Cardiac septum (tissue), 1 donor: Measurements from ENCODE around the gene SLC6A12. TPM values are rescaled to one million over a fixed set of nuclear protein-coding genes. Genes with fewer than 3 reads are reported as not detected.
A peak's percentile ranks its signal among the peaks of the same experiment; 100 is the strongest.
"Not testable (repeated sequence)": the region's sequence is repeated elsewhere in the genome, so short reads cannot be mapped to it uniquely, and the experiment has no call there.

Experiments used
- DNase-seq: peaks from one replicate; pipeline ENCODE4 v3.0.0-alpha.2; 2020; ENCODE audit warnings: low spot score
- intact Hi-C: fragments of 100-400 bp; cut with DNase I; formaldehyde crosslinking; loops from one replicate; pipeline ENCODE4 v1.14.0; 2022
- total RNA-seq: library from RNA; stranded (reverse); fragmentation: NEBNext Ultra II Directional; extraction: Animal tissue kit (Norgen Biotek cat#: 25700); gene quantifications from one replicate; pipeline ENCODE4 v1.2.1, GENCODE V29; 2021
- donor health status: DM: no; HTN: no; CAD: no.

The SLC6A12 gene
- total RNA-seq, 1 donor from 2014 or later, result 2.7 TPM

- intact Hi-C loops, result no loop called here
- no peak for DNase-seq
Measured at GRCh38 chr12:236445-236844, 22.5 kb upstream of the SLC6A12 start.

GRCh38 chr12:235967-236366, 22.0 kb upstream of the SLC6A12 start:
- intact Hi-C loops, DNase-seq: not testable (repeated sequence)

- intact Hi-C loops, result no loop called here
Measured at GRCh38 chr12:234891-235415, 21.0 kb upstream of the SLC6A12 start.

GRCh38 chr12:234019-234418, 20.1 kb upstream of the SLC6A12 start:
- intact Hi-C loops, result no loop called here
- no peak for DNase-seq

More at GRCh38 chr12:234891-235415, 21.0 kb upstream of the SLC6A12 start:
- no peak for DNase-seq

- intact Hi-C loops, result no loop called here
- no peak for DNase-seq
Measured at GRCh38 chr12:233615-233968, 19.6 kb upstream of the SLC6A12 start.

GRCh38 chr12:232731-233614, 19.0 kb upstream of the SLC6A12 start:
- intact Hi-C loops, result no loop called here
- no peak for DNase-seq

GRCh38 chr12:230925-231671, 17.1 kb upstream of the SLC6A12 start:
- intact Hi-C loops, result no loop called here
- DNase-seq, result peak; percentile 71

GRCh38 chr12:229441-230191, 15.7 kb upstream of the SLC6A12 start:
- intact Hi-C loops, result no loop called here
- peak; percentile 70 for DNase-seq

- intact Hi-C loops, result no loop called here
Measured at GRCh38 chr12:228846-229200, 14.9 kb upstream of the SLC6A12 start.

GRCh38 chr12:227923-228845, 14.2 kb upstream of the SLC6A12 start:
- intact Hi-C loops, result no loop called here
- DNase-seq, result peak; percentile 31

More at GRCh38 chr12:228846-229200, 14.9 kb upstream of the SLC6A12 start:
- DNase-seq, result no peak

GRCh38 chr12:227286-227915, 13.4 kb upstream of the SLC6A12 start:
- no peak for DNase-seq
- intact Hi-C loops, result no loop called here

- peak; percentile 54 for DNase-seq
- intact Hi-C loops, result no loop called here
Measured at GRCh38 chr12:226401-226800, 12.4 kb upstream of the SLC6A12 start.

- DNase-seq, result peak; percentile 70
- intact Hi-C loops, result no loop called here
Measured at GRCh38 chr12:225012-225411, 11.1 kb upstream of the SLC6A12 start.

GRCh38 chr12:224330-224729, 10.4 kb upstream of the SLC6A12 start:
- DNase-seq, result peak; percentile 36
- intact Hi-C loops, result no loop called here

- intact Hi-C loops, result no loop called here
- peak; percentile 38 for DNase-seq
Measured at GRCh38 chr12:223841-224240, 9.9 kb upstream of the SLC6A12 start.

- DNase-seq, result no peak
- intact Hi-C loops, result no loop called here
Measured at GRCh38 chr12:221736-222135, 7.8 kb upstream of the SLC6A12 start.

- intact Hi-C loops, result no loop called here
- DNase-seq, result no peak
Measured at GRCh38 chr12:220946-221550, 7.1 kb upstream of the SLC6A12 start.

- DNase-seq, result no peak
- intact Hi-C loops, result no loop called here
Measured at GRCh38 chr12:220491-220890, 6.5 kb upstream of the SLC6A12 start.
